Stimulated activated CD8-positive, alpha-beta memory T cell treated with anti-CD3 and anti-CD28 coated beads, Interleukin-7, amount 100 ng/mL, for 48 hours (primary cell): Measurements from ENCODE around the gene KIF25.

Source experiments
- DNase-seq, 2 donors: peaks; one replicate each; pipeline ENCODE4 v3.0.0-alpha.2; 2020; ENCODE audit warnings: low read depth in 1 of 2; ENCODE audit errors: extremely low read depth in 1 of 2

The KIF25 gene

DNA sequence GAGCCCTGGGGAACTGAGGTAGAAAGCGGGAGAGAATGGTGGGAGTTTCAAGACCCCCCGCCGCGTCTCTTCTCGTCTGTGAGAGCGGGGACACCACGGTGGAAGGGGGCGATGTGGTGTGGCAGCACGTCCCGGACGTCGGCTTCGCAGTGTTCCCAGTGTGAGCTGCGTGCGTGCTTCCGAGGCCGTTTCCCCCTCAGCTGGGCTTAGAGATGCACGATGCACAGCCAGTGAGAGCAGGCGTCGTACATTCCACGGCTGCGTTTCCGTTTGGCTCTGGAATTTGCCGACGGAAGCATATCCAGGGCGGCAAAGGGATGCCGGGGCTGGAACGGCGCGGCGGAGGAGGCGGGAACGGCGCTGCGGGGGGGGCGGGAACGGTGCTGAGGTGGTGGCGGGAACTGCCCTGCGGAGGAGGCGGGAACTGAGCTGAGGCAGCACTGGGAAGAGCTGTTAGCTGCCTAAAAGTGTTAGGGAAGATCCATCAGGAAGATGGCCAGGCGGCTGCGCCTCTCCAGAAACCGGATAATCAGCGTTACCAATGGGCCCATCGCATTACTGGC, 37.7 kb downstream of the KIF25 start:
- no peak for DNase-seq

DNA sequence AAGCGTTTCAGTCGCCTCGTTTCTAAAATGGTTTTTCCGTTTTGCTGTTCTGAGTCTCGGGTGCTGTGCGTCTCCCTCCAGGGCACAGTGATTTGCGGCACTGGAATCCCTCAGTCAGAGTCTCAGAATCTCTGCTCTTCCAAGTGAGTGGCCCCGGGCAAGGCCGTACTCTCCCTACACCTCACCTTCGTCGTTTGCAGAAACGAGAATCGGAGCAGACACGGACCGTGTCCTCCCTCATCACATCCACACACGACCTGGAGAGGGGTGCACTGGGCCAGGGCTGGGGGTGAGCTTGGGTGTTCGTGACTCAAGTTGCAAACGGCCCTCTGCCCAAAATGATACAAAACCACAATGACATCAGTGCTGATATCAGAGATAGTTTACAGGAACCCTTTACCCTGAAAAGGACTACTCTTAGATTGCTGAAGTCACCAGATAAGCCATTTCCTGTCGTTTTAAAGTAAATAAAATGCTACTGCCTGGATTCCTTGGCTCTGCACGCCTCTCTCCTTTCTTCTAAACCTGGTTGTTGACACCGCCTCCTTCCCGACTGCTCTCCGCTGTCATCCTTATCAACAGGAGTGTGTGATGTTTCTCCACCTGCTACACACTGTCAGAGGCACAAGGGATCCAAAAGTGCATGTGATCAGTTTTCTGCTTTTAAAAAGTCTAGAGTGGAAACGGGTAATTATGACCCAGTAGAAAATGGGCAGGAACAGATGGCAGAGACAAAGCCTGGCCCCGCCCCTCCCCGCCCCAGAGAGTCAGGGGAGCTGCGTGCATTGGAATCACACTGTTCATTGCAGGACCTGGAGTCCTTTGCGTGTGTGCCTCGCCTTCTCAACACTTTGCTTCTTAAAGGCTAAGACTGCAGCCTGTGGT, 38.4 kb downstream of the KIF25 start:
- DNase-seq: no peak

DNA sequence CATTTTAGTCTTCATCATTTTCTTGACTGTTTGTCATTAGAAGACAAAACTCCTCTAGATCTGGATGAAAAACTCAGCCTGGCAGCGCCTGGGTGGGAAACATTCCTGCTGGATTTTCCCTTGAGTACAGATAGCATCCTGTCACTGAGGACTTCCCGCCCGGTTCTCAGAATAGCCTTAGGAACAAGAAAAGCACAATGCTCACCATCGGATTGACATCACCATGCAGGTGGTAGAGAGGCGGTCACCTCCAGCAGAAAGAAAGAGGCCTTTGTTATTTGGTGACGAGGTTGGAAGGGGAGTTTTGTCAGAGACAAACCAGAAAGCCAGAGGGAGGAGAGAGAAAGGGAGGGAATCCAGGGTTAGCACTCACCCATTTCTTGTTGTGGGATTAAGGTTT, 39.8 kb downstream of the KIF25 start:
- DNase-seq: no peak

DNA sequence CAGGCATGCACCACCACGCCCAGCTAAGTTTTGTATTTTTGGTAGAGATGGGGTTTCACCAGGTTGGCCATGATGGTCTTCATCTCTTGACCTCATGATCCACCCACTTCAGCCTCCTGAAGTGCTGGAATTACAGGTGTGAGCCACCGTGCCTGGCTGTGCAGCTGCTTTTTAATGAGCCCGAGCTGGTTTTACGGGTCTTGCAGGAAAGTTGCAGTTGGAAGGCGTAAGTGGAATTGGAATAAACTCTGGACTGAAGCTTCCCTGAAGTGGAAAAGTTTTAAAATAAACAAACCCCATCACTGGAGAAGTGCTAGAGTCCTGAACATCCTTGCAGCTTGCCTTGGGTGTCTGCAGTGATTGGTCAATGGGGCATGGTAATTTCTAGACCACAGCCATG, 40.4 kb downstream of the KIF25 start:
- DNase-seq: no peak

DNA sequence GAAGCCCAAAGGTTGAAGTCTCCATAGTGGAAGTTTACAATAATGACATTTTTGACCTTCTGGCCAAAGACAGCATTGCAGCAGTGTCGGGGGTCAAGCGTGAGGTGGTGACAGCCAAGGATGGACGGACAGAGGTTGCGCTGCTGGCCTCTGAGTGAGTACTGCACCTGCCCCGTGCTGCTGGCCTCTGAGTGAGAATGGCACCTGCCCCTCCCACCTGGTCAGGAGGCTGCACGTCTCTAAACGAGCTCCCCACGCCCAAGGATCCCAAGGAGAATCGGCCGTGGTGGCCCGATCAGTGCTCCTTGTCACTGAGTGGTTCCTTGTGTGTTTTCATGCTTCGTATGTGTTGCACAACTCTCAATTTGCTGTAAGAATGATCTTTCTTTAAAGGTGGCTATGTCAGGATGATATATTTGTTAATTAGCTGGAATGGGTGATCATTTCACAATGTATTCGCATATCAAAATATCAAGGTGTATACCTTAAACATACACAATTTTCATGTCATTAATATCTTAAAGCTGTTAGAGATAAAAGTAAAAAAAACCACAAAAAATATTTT, 41.2 kb downstream of the KIF25 start:
- no peak for DNase-seq

DNA sequence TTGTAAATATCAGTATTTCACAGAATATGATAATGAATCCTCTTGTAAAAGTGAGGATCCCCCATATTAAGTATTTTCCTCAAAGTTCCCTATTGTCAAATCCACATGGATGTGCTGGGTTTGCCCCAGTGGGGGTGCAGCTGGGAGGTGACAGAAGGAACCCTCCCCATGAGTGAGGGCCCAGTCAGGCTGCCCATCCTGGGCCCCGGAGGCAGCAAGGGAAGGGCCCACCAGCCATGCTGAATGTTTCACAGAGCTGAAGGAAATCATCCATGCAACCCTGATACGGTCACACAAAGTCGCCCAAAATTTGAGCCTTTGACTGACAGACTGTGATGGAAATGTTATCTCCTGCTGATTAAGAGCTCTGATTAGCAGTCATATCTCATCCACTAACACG, 41.8 kb downstream of the KIF25 start:
- no peak for DNase-seq

DNA sequence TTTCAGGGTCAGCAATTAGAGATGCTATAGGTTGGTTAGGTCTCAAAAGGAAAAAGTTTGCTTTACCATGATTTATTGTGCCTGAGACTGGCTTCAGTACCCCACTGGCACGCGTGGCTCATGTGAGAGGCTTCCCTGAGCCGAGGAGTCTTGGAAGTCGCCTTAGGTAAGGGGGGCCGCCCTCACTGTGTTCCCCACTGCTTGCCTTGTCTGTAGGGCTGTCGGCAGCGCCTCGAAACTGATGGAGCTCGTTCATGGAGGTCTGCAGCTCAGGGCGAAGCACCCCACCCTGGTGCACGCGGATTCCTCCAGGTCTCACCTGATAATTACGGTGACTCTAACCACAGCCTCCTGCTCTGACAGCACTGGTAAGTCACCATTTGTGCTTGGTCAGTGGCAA, 42.4 kb downstream of the KIF25 start:
- DNase-seq: no peak

DNA sequence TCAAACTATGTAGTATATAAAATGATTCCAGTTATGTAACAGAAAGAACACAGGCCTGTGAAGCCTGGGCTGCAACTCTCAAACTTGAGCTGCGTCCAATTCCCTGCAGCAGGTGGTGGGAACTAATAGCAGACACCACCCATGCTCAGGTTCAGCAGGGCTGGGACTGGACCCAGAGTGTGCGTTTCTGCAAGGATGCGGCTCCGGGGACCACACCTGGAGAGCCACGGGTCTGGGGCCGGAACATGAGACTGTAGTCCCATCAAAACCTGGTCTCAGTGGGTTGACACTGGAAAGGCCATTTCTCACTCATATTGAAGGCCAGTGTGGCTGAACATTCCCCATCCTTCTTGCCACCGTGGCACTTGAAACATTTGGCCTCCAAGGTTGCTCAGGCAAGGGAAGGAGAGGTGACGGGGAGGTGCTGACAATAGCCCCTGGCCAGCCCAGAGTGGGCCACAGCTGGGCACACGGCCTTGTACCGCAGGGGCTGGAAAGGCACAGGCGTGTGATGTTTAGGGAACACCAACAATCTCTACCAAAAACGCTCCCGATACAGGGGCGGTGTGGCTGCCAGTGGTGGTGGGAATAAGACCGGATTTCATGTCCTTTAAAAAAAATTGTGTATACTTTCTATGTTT, 43.5 kb downstream of the KIF25 start:
- no peak for DNase-seq

DNA sequence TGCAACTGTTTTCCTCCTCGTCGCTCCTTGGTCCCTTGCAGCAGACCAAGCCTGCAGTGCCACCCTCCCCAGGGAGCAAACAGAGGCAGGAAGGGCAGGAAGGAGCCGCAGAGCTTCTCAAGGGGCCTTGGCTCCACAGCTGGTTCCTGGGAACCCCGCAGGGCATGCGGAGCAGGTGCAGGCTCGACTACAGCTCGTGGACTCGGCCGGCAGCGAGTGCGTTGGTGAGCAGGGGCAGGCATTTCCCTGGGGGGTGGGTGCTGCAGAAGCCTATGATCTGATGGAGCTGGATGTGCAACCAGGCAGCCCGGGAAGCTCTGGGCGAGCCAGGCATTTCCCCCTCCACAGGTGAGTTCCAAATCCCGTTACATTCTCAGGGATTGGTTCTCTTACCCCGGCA, 44.5 kb downstream of the KIF25 start:
- no peak for DNase-seq

DNA sequence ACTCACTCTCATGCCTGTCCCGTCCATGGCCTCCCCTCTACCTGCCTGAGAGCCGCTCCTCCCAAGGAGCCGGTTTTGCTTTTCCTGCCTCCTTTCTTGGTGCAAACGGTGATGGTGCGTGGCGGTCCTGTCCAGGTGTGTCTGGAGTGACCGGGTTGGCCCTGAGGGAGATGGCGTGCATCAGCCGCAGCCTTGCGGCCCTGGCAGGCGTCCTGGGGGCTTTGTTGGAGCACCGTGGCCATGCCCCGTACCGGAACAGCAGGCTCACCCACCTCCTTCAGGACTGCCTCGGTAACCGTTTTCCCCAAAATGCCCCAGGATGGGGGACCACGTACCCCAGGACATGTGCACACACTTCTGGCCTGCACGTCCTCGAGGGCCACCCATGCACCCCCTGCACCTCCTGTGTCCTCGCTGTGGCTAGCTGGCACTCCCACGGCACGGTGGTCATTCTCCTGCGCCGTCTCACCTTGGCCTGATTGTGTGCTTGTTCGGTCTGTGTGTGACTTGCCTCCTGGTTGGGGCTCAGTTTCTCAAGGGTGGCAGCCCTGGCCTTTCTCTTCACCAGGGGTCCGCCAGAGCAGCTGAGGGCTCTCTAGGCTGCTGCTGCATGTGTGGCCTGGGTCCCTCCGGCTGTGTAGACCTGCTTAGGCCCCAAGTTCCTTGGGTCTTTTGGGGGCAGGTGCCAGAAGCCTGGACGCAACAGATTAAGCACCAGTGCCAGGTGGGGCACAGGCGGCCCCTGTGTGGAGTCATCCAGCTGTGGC, 45.1 kb downstream of the KIF25 start:
- no peak for DNase-seq

DNA sequence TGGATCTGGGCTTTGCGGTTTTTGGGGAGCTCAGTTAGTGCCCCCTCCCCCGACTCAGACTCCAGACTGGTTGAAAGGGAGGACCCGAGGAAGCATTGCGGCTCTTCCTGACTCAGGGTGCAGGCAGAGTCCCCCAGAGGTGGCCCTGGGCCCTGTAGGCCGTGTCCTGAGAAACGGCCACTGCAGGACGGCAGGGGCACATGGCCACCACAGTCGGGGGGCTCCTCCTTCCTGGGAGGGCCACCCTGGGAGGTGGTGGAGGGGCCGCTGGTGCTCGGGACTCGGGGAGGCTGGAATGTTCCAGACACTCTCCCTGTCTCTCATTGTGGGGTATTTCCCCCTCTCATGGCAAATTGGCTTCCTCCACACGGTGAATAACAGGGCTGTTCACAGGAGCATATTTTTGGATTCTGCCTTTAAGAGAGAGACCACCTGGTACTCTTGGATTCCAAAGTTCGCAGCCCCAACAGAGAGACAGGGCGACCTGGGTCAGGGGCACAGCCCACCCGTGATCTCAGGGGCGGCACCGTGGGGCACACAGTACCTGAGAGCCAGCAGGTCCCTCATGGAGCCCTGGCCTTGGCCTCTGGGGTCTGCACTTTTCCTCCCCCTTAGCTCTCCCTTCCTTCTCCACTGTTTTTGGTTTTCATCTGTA, 45.8 kb downstream of the KIF25 start:
- no peak for DNase-seq

DNA sequence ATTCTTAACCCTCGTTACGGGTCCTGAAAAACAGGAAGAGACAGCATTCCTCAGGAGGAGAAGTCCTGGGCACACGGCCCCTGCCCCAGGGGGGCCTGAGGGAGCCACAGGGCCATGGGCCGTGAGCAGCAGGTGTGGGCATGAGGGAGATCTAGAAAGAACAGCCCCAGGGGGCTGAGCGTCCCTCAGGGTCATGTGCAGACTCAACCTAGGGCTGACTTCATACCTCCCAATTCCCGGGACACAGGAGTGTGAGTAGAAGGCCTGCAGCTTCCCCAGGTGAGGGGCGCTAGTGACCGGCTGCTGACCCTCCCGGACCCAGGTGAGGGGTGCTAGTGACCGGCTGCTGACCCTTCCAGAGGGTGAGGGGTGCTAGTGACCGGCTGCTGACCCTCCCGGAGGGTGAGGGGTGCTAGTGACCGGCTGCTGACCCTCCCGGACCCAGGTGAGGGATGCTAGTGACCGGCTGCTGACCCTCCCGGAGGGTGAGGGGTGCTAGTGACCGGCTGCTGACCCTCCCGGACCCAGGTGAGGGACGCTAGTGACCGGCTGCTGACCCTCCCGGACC, 46.5 kb downstream of the KIF25 start:
- DNase-seq: no peak

DNA sequence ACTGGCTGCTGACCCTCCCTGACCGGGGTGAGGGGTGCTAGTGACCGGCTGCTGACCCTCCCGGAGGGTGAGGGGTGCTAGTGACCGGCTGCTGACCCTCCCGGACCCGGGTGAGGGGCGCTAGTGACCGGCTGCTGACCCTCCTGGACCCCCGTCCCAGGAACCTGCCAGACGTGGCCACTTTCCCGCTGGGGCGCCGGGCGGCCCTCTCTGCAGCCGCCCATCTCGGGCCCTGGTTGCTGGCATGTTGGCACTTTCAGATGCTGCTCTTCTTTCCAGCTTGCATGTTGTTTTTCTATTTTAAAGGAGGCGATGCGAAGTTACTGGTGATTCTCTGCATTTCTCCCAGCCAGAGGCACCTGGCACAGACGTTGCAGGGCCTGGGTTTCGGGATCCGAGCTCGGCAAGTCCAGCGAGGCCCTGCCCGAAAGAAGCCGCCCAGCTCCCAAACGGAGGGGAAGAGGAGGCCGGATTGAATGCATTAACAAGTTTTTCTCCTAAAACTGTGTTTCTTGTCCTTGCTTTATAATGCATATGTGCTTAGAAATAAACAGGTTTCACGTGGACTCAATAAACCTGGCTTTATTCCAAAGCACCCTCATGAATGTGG, 47.2 kb downstream of the KIF25 start:
- DNase-seq: no peak

DNA sequence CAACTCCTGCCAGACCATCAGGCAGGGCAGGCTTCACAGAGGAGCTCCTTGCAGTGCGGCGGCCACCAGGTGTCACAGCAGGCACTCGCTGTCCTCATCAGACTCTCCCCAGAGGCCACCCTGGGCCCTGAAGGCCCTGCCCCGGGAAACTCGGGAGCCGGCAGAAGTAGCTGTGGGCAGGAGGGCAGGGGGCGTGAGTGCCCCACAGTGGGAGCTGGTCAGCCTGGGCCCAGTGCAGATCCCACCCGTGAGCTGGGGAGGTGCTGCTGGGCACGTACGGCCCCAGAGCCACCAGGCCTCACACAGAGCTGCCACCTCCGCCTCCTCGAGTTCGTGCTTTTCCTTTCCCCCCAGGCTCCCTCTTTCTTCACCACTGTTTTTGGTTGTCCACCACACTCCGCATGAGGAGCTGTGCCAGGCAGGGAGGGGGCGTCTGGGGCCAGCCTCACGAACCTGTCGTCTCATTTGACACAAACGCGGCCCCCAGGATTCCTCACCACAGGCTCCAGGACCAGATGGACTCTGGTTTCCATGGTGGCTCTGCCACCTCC, 47.7 kb downstream of the KIF25 start:
- DNase-seq: no peak

DNA sequence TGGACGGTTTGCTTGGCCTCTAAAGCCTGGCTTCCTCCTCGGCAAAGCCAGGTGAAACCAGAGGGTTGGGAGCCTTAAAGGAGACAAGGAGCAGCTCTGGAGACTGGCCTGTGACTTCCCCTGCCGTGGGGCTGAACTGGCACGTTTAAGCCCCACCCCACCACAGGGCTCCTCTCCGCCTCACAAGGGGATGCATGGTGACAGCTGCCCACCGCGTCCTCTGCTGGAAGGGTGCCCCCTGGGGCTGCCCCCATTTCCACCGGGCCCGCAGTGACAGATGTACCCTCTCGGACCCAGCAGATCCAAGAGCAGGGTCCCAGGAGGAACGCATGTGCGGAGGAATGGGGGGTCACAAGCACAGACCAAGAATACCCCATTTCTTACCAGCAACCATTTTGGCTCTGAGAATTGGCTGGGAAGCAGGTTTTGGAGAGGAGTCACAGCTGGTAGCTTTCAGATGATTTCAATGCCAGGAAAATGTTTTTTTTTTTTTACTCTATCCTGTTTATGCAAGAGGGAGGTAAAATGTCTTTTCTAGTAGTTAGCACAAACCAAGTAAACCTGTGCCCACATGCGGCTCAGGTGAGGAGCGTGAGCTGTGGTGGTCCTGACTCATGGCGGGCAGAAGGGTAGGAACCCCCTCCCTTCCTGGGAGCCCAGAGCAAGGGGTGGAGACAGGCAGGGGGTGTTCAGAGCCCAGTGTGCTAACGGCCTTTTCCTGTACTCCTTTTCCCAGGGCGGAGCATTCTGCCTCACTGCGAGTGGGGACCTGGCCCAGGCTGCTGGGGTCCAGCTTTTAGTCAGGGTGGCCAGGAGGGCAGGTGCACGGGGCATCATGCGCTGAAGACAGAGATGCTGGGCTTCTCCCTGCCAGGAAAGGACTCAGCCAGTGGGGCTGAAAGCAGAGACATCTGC, 48.5 kb downstream of the KIF25 start:
- DNase-seq: no peak

DNA sequence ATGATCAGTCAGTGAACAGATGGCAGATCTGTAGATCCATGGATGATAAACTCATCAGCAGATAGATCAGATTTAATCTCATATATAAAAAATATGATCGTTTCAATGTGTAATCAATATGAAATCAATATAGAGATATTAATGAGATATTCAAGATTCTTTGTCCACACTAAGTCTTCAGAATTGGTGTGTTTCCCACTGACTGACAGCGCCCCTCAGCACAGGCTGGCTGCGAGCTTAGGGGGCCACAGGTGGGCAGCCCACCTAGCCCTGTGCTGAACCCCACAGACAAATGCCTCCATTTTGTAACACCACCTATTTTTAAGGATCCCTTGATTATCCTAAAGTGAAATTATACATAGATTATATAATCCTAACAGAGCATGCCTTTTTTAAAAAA, 49.2 kb downstream of the KIF25 start:
- no peak for DNase-seq

DNA sequence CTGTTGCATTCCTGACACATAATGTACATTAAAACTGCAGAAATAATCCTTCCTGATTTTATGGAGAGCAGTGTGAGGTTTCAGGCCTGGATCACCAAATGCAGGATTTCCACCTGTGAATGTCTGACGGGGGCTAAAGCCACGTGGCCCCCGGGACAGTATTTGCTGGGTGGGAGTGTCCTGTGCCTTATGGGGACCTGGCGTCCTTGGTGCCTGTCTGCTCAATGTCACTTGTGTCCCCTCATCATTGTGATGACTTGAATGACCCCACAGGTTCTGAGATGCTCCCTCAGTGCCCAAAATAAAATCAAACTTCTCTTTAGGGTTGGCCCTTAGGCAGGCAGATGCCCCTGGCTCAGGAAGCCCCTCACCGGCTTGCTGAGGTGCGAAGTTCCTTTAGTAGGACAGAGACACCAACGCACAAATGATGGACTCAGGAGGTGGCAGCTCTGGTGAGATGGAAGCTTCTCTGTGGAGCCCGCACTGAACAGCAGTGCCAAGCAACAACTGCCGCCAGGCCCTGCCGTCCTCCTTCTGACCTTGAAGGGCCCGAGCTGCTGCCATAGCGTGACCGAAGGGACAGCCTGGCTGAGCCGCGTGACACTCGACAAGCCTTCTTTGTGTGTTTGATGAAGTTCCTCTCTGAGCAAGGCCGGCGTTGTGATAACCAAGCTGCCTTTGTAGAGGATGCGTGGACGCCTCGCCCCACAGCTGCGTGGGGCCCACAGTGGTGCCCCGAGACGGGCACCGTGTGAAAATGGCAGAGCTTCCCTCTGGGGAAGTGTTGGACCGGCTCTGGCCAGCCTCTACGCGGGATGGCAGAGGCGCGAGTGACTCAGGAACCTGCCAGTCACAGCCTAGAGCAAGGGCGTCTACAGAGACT, 50.6 kb downstream of the KIF25 start:
- no peak for DNase-seq

DNA sequence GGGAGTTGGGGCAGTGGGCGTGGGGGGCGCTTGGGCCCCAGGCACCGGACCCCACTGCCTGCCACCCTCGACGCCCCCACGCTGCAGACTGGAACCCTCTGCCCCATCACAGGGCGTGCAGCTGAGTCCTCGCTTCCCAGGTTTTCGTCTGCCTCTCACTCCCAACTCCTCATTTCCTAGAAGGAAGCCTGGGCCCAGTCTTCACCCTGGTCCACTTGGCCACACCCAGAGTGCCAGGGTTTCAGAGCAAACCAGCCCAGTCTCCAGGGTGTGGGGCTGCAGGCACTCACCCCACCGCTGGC, 51.2 kb downstream of the KIF25 start:
- no peak for DNase-seq
